Neuronal stem cell (in vitro differentiated cells): ENCODE results near the gene CEP112.

Experiments
- DNase-seq: peaks from one replicate; pipeline ENCODE4 v3.0.0-alpha.2; 2013; ENCODE audit warnings: low spot score
- H2AFZ ChIP-seq: one replicate; pipeline ENCODE4 v1.6.1; 2013; ENCODE audit warnings: mild to moderate bottlenecking, low read length, inconsistent platforms
- H2AK5ac ChIP-seq: 2 replicates; pipeline ENCODE4 v1.6.1; 2013; ENCODE audit warnings: low read depth, mild to moderate bottlenecking, inconsistent platforms, low read length, moderate library complexity, mixed read lengths
- H2BK120ac ChIP-seq: 2 replicates; pipeline ENCODE4 v1.6.1; 2013; ENCODE audit warnings: low read depth, mild to moderate bottlenecking, inconsistent platforms, low read length, moderate library complexity, mixed read lengths
- H2BK12ac ChIP-seq: one replicate; pipeline ENCODE4 v1.6.1; 2013; ENCODE audit warnings: low read length, inconsistent platforms
- H2BK15ac ChIP-seq: 2 replicates; pipeline ENCODE4 v1.6.1; 2013; ENCODE audit warnings: mild to moderate bottlenecking, low read length, inconsistent platforms, mixed read lengths
- H2BK5ac ChIP-seq: one replicate; pipeline ENCODE4 v1.6.1; 2013; ENCODE audit warnings: inconsistent platforms, mild to moderate bottlenecking, low read length, moderate library complexity
- H3K14ac ChIP-seq: one replicate; pipeline ENCODE4 v1.6.1; 2013; ENCODE audit warnings: low read length, inconsistent platforms
- H3K18ac ChIP-seq: 2 replicates; pipeline ENCODE4 v1.6.1; 2013; ENCODE audit warnings: low read length, inconsistent platforms
- H3K23ac ChIP-seq: 2 replicates; pipeline ENCODE4 v1.6.1; 2013; ENCODE audit warnings: low read depth, mild to moderate bottlenecking, mixed read lengths, low read length, inconsistent platforms; ENCODE audit not compliant: poor library complexity
- H3K27ac ChIP-seq: replicated peaks from 3 replicates; pipeline ENCODE4 v1.5.1; 2013; ENCODE audit warnings: low read length, inconsistent platforms
- H3K27me3 ChIP-seq, 3 experiments: 2 replicates each; pipeline ENCODE4 v1.6.1; 2013; ENCODE audit warnings: low read length in 3 of 3, mild to moderate bottlenecking in 2 of 3, inconsistent platforms in 1 of 3, low read depth in 1 of 3, mixed read lengths in 1 of 3, moderate library complexity in 1 of 3; ENCODE audit not compliant: control insufficient read depth in 3 of 3, insufficient read depth in 3 of 3
- H3K36me3 ChIP-seq, 2 donors: replicated peaks in 1 of 2; 2 replicates each; pipeline ENCODE4 v1.6.1; 2013; ENCODE audit warnings: low read length in 2 of 2; ENCODE audit not compliant: control insufficient read depth in 2 of 2, insufficient read depth in 2 of 2
- H3K4ac ChIP-seq: 2 replicates; pipeline ENCODE4 v1.6.1; 2013; ENCODE audit warnings: inconsistent platforms, mild to moderate bottlenecking, low read length, moderate library complexity
- H3K4me1 ChIP-seq, 2 donors: 1 replicate in 1 of 2; 2 replicates in 1 of 2; pipeline ENCODE4 v1.6.1; 2013; ENCODE audit warnings: low read length in 2 of 2, low read depth in 1 of 2; ENCODE audit not compliant: control insufficient read depth in 2 of 2, insufficient read depth in 1 of 2
- H3K4me2 ChIP-seq: one replicate; pipeline ENCODE4 v1.6.1; 2013; ENCODE audit warnings: mild to moderate bottlenecking, low read length, inconsistent platforms; ENCODE audit not compliant: insufficient read depth, poor library complexity, severe bottlenecking
- H3K4me3 ChIP-seq, 2 donors: 2 replicates each; pipeline ENCODE4 v1.5.1; 2013; ENCODE audit warnings: low read length in 2 of 2, mild to moderate bottlenecking in 2 of 2, inconsistent platforms in 1 of 2, moderate library complexity in 1 of 2
- H3K79me1 ChIP-seq: one replicate; pipeline ENCODE4 v1.6.1; 2013; ENCODE audit warnings: low read depth, mild to moderate bottlenecking, inconsistent platforms, low read length, moderate library complexity
- H3K9ac ChIP-seq: one replicate; pipeline ENCODE4 v1.6.1; 2013; ENCODE audit warnings: mild to moderate bottlenecking, low read depth, low read length, inconsistent platforms; ENCODE audit not compliant: poor library complexity
- H3K9me3 ChIP-seq, 2 donors: replicated peaks in 1 of 2; 2 replicates each; pipeline versions ENCODE3 to v1.6.1; 2013; ENCODE audit warnings: low read length in 2 of 2, mild to moderate bottlenecking in 2 of 2, inconsistent platforms in 1 of 2, low read depth in 1 of 2, mixed read lengths in 1 of 2, moderate library complexity in 1 of 2; ENCODE audit not compliant: control insufficient read depth in 2 of 2, insufficient read depth in 1 of 2
- H4K8ac ChIP-seq: one replicate; pipeline ENCODE4 v1.6.1; 2013; ENCODE audit warnings: low read depth, mild to moderate bottlenecking, inconsistent platforms, low read length, moderate library complexity
- H4K91ac ChIP-seq: one replicate; pipeline ENCODE4 v1.6.1; 2013; ENCODE audit warnings: low read length, low read depth, mild to moderate bottlenecking, inconsistent platforms; ENCODE audit not compliant: poor library complexity
- WGBS, 2 donors: extraction: QIAGEN DNeasy Blood & Tissue Kit; methylation state at CpG; one replicate each; pipeline ENCODE4 v1.1.7; 2013; ENCODE audit warnings: missing lambda C conversion rate in 2 of 2, mixed read lengths in 1 of 2; ENCODE audit not compliant: insufficient read length in 2 of 2, insufficient replicate concordance in 1 of 2; ENCODE audit errors: extremely low coverage in 2 of 2; 5-methylcytosine and 5-hydroxymethylcytosine counted together

The CEP112 gene

GRCh38 chr17:66073384-66073783 is 118.5 kb downstream of the CEP112 start:
- Histone ChIP-seq H3K9ac (no peak overlapping the region), H2BK120ac (no peak overlapping the region), H4K91ac (no peak overlapping the region), H2AK5ac (no peak overlapping the region), H3K18ac (no peak overlapping the region), H3K4ac (no peak overlapping the region), H3K36me3 (peaks cover 0 to 6% of the 10 kb centered on the region in 2 donors), H3K14ac (no peak overlapping the region), H3K4me1 (no peaks in the 10 kb centered on the region), H3K27ac (no peak overlapping the region), H3K4me3 (no peak overlapping the region), H3K9me3 (no peaks in the 10 kb centered on the region), H2BK15ac (no peak overlapping the region), H3K23ac (no peak overlapping the region), H2BK5ac (no peak overlapping the region), H3K27me3 (no peaks in the 10 kb centered on the region), H3K4me2 (no peak overlapping the region), H2BK12ac (no peak overlapping the region), H4K8ac (no peak overlapping the region), H3K79me1 (no peaks in the 10 kb centered on the region), H2AFZ (no peak overlapping the region)
- DNase-seq, result no peak

GRCh38 chr17:66063686-66064085 is 128.2 kb downstream of the CEP112 start:
- Histone ChIP-seq H3K4me1 (no peaks in the 10 kb centered on the region), H4K91ac (no peak overlapping the region), H2BK5ac (no peak overlapping the region), H3K18ac (no peak overlapping the region), H3K14ac (no peak overlapping the region), H3K79me1 (no peaks in the 10 kb centered on the region), H3K36me3 (peaks cover 0 to 42% of the 10 kb centered on the region in 2 donors), H3K23ac (no peak overlapping the region), H3K27me3 (no peaks in the 10 kb centered on the region), H2BK15ac (no peak overlapping the region), H3K27ac (no peak overlapping the region), H4K8ac (no peak overlapping the region), H2AFZ (no peak overlapping the region), H2AK5ac (no peak overlapping the region), H3K9ac (no peak overlapping the region), H3K4me3 (no peak overlapping the region), H3K9me3 (peaks cover 0 to 22% of the 10 kb centered on the region in 2 donors), H3K4ac (no peak overlapping the region), H2BK12ac (no peak overlapping the region), H3K4me2 (no peak overlapping the region), H2BK120ac (no peak overlapping the region)
- WGBS, 2 donors, result no CpG with 5 or more reads among the region's 1 CpG
- DNase-seq, result no peak

GRCh38 chr17:66056148-66056547 is 135.8 kb downstream of the CEP112 start:
- H3K27me3 ChIP-seq, result no peaks in the 10 kb centered on the region
- no peak overlapping the region for H2AFZ ChIP-seq
- peaks cover 0 to 4% of the 10 kb centered on the region in 2 donors for H3K4me1 ChIP-seq
- DNase-seq, result no peak
- H2BK5ac ChIP-seq, result no peak overlapping the region
- H3K23ac ChIP-seq, result no peak overlapping the region
- H3K14ac ChIP-seq, result no peak overlapping the region
- no peak overlapping the region for H3K18ac ChIP-seq
- H3K27ac ChIP-seq, result no peak overlapping the region
- H2BK120ac ChIP-seq, result no peak overlapping the region
- H2AK5ac ChIP-seq, result no peak overlapping the region
- peaks cover 0 to 51% of the 10 kb centered on the region in 2 donors for H3K36me3 ChIP-seq
- no peak overlapping the region for H3K9ac ChIP-seq
- no peak overlapping the region for H3K4me2 ChIP-seq
- no peak overlapping the region for H2BK15ac ChIP-seq
- H3K4me3 ChIP-seq, result no peak overlapping the region
- H3K9me3 ChIP-seq, result peaks cover 0 to 18% of the 10 kb centered on the region in 2 donors
- no peak overlapping the region for H2BK12ac ChIP-seq
- no peaks in the 10 kb centered on the region for H3K79me1 ChIP-seq
- H3K4ac ChIP-seq, result no peak overlapping the region
- H4K8ac ChIP-seq, result no peak overlapping the region
- H4K91ac ChIP-seq, result no peak overlapping the region
- WGBS, 2 donors, result no CpG with 5 or more reads among the region's 4 CpGs

- no CpG with 5 or more reads among the region's 1 CpG for WGBS, 2 donors
- DNase-seq, result no peak
- no peak overlapping the region for H4K91ac ChIP-seq
Observed at GRCh38 chr17:66054242-66054641, 137.7 kb downstream of the CEP112 start.

More at GRCh38 chr17:66054242-66054641, 137.7 kb downstream of the CEP112 start:
- H2BK12ac ChIP-seq, result no peak overlapping the region
- H3K9ac ChIP-seq, result no peak overlapping the region
- H3K9me3 ChIP-seq, result peaks cover 4 to 7% of the 10 kb centered on the region in 2 donors
- H2AK5ac ChIP-seq, result no peak overlapping the region
- H3K36me3 ChIP-seq, result peaks cover 0 to 43% of the 10 kb centered on the region in 2 donors
- H3K79me1 ChIP-seq, result no peaks in the 10 kb centered on the region
- no peak overlapping the region for H3K23ac ChIP-seq
- no peak overlapping the region for H3K18ac ChIP-seq
- peaks cover 0 to 4% of the 10 kb centered on the region in 2 donors for H3K4me1 ChIP-seq
- H3K27ac ChIP-seq, result no peak overlapping the region
- no peak overlapping the region for H4K8ac ChIP-seq
- H2BK15ac ChIP-seq, result no peak overlapping the region
- H3K4ac ChIP-seq, result no peak overlapping the region
- no peak overlapping the region for H2BK5ac ChIP-seq
- no peak overlapping the region for H2AFZ ChIP-seq
- H3K4me3 ChIP-seq, result no peak overlapping the region
- H2BK120ac ChIP-seq, result no peak overlapping the region
- no peak overlapping the region for H3K4me2 ChIP-seq
- H3K27me3 ChIP-seq, result no peaks in the 10 kb centered on the region
- H3K14ac ChIP-seq, result no peak overlapping the region
